ENCODE data around the gene HMGN1.

Gene HMGN1

GRCh38 chr21:39312112-39313041 is 36.5 kb downstream of the HMGN1 start:
- peak overlapping the region; percentile 99 for H3K27ac ChIP-seq
- TF ChIP-seq CTCF (conservative IDR thresholded peaks at IDR 0.05): no peak

GRCh38 chr21:39311164-39311563 is 37.7 kb downstream of the HMGN1 start:
- TF ChIP-seq CTCF (conservative IDR thresholded peaks at IDR 0.05): no peak
- H3K27ac ChIP-seq: peak overlapping the region; percentile 99

- no peak overlapping the region for H3K27ac ChIP-seq
- TF ChIP-seq CTCF (conservative IDR thresholded peaks at IDR 0.05): no peak
These were observed 41.4 kb downstream of the HMGN1 start for GRCh38 chr21:39307466-39307865.

- H3K27ac ChIP-seq: no peak overlapping the region
- TF ChIP-seq CTCF (conservative IDR thresholded peaks at IDR 0.05): no peak
These were observed 48.3 kb downstream of the HMGN1 start for GRCh38 chr21:39300587-39300986.

- no peak overlapping the region for H3K27ac ChIP-seq
- no peak for TF ChIP-seq CTCF (conservative IDR thresholded peaks at IDR 0.05)
These were observed 52.0 kb downstream of the HMGN1 start for GRCh38 chr21:39296891-39297290.
